Gastroesophageal sphincter (tissue), 4 donors: ENCODE results near the gene CTRL. TPM values are rescaled to one million over a fixed set of nuclear protein-coding genes. Genes with fewer than 3 reads are reported as not detected.

Experiments
- ATAC-seq: fragments of 150-250 bp; one replicate; pipeline ENCODE4 v1.9.1; 2016; ENCODE audit warnings: mild to moderate bottlenecking, moderate library complexity
- H3K27ac ChIP-seq, 4 donors: fragments of 200-600 bp; sonication (generic) in 3 of 4; 1 replicate in 3 of 4; 2 replicates in 1 of 4; pipeline ENCODE4 v1.5.1; 2016 to 2019
- H3K27me3 ChIP-seq: fragments of 200-600 bp; sonication (generic); one replicate; pipeline ENCODE4 v1.5.1; 2019
- H3K36me3 ChIP-seq, 2 donors: fragments of 200-600 bp; sonication (generic); one replicate each; pipeline ENCODE4 v1.5.1; 2019; ENCODE audit warnings: control low read depth in 1 of 2
- H3K4me1 ChIP-seq, 3 donors: fragments of 200-600 bp; sonication (generic); 1 replicate in 2 of 3; 2 replicates in 1 of 3; pipeline ENCODE4 v1.5.1; 2016 to 2019; ENCODE audit warnings: control low read depth in 2 of 3
- H3K4me3 ChIP-seq, 2 donors: fragments of 200-600 bp; sonication (generic); one replicate each; pipeline ENCODE4 v1.5.1; 2019; ENCODE audit warnings: mild to moderate bottlenecking in 1 of 2, moderate library complexity in 1 of 2
- H3K9me3 ChIP-seq, 3 donors: fragments of 200-600 bp; sonication (generic); one replicate each; pipeline ENCODE4 v1.5.1; 2017 to 2019; ENCODE audit warnings: control low read depth in 2 of 3
- CTCF ChIP-seq, 4 experiments: fragments of 200-600 bp in 2 of 4; fragments of 450-650 bp in 2 of 4; sonication (generic) in 1 of 4; IDR thresholded peaks; one replicate each; pipeline ENCODE4 v1.5.1; 2017 to 2019; ENCODE audit warnings: antibody characterized with exemption in 4 of 4, mild to moderate bottlenecking in 2 of 4, moderate library complexity in 2 of 4
- EP300 ChIP-seq: sonication (generic); formaldehyde crosslinking; IDR thresholded peaks from one replicate; pipeline ENCODE4 v1.6.1; 2017; ENCODE audit warnings: antibody characterized with exemption, mild to moderate bottlenecking
- POLR2A ChIP-seq, 2 donors: fragments of 450-650 bp; IDR thresholded peaks; one replicate each; pipeline ENCODE4 v1.6.1; 2017; ENCODE audit warnings: antibody characterized with exemption in 2 of 2, mild to moderate bottlenecking in 2 of 2, moderate library complexity in 1 of 2
- POLR2AphosphoS5 ChIP-seq: sonication (generic); formaldehyde crosslinking; IDR thresholded peaks from one replicate; pipeline ENCODE4 v1.6.1; 2017; ENCODE audit warnings: antibody characterized with exemption
- WGBS, 2 donors: methylation state at CpG; one replicate each; pipeline ENCODE4 v1.1.5; 2018; ENCODE audit warnings: low coverage in 1 of 2; 5-methylcytosine and 5-hydroxymethylcytosine counted together
- total RNA-seq, 4 donors: library from RNA; depleted of rRNA; stranded (reverse); fragments of >200 nt; gene quantifications; one replicate each; pipeline ENCODE4 v1.1.0, GENCODE V29; 2016

The CTRL gene
- total RNA-seq, 4 donors from 2014 or later: 1.2 to 5.0 TPM; not detected in 2

- no peaks in the 10 kb centered on the region for H3K27me3 ChIP-seq
- no peak for TF ChIP-seq CTCF (IDR thresholded peaks at IDR 0.05)
- no peak for TF ChIP-seq POLR2AphosphoS5
- TF ChIP-seq EP300: no peak
- TF ChIP-seq POLR2A (IDR thresholded peaks at IDR 0.05): no peak
- H3K36me3 ChIP-seq: peaks cover 0 to 47% of the 10 kb centered on the region in 2 donors
- no peak overlapping the region for H3K4me3 ChIP-seq
- no peak overlapping the region for H3K27ac ChIP-seq
- H3K4me1 ChIP-seq: peaks cover 0 to 29% (median 12%) of the 10 kb centered on the region in 3 donors
- H3K9me3 ChIP-seq: no peaks in the 10 kb centered on the region
- no peak for ATAC-seq
- 60 to 83% methylated on average over 1 to 4 of the region's 7 CpGs for WGBS, 2 donors
Observed at GRCh38 chr16:67933805-67934204, 2.1 kb upstream of the CTRL start.

GRCh38 chr16:67932462-67932840, 789 bp upstream of the CTRL start:
- Histone ChIP-seq H3K27ac (no peak overlapping the region), H3K4me3 (no peak overlapping the region), H3K9me3 (no peaks in the 10 kb centered on the region), H3K36me3 (peaks cover 0 to 61% of the 10 kb centered on the region in 2 donors), H3K4me1 (peaks cover 0 to 38% (median 12%) of the 10 kb centered on the region in 3 donors), H3K27me3 (no peaks in the 10 kb centered on the region)
- no peak for ATAC-seq
- TF ChIP-seq POLR2A (IDR thresholded peaks at IDR 0.05): no peak
- TF ChIP-seq EP300: no peak
- no peak for TF ChIP-seq POLR2AphosphoS5
- 68% methylated on average over 2 of the region's 4 CpGs; no CpG with 5 or more reads in 1 of the 2 donors for WGBS, 2 donors

- no CpG with 5 or more reads among the region's 17 CpGs for WGBS, 2 donors
- peaks cover 0 to 64% of the 10 kb centered on the region in 2 donors for H3K36me3 ChIP-seq
- H3K27ac ChIP-seq: no peak overlapping the region
- no peaks in the 10 kb centered on the region for H3K9me3 ChIP-seq
- no peaks in the 10 kb centered on the region for H3K27me3 ChIP-seq
- H3K4me3 ChIP-seq: no peak overlapping the region
- TF ChIP-seq CTCF (IDR thresholded peaks at IDR 0.05) (no peak), POLR2A (IDR thresholded peaks at IDR 0.05) (no peak), POLR2AphosphoS5 (no peak), EP300 (no peak)
- no peak for ATAC-seq
- peaks cover 0 to 43% (median 13%) of the 10 kb centered on the region in 3 donors for H3K4me1 ChIP-seq
Observed at GRCh38 chr16:67930678-67931211, 917 bp downstream of the CTRL start.

GRCh38 chr16:67930191-67930590, 1.5 kb downstream of the CTRL start:
- H3K4me1 ChIP-seq: peaks cover 0 to 45% (median 11%) of the 10 kb centered on the region in 3 donors
- no peak overlapping the region for H3K27ac ChIP-seq
- H3K27me3 ChIP-seq: no peaks in the 10 kb centered on the region
- H3K9me3 ChIP-seq: no peaks in the 10 kb centered on the region
- no peak overlapping the region for H3K4me3 ChIP-seq
- peaks cover 0 to 64% of the 10 kb centered on the region in 2 donors for H3K36me3 ChIP-seq
- 71% methylated on average over 3 of the region's 14 CpGs; no CpG with 5 or more reads in 1 of the 2 donors for WGBS, 2 donors
- TF ChIP-seq CTCF (IDR thresholded peaks at IDR 0.05) (no peak), EP300 (no peak), POLR2AphosphoS5 (no peak)
- no peak for ATAC-seq

- Histone ChIP-seq H3K4me1 (peaks cover 0 to 40% (median 5%) of the 10 kb centered on the region in 3 donors), H3K4me3 (no peak overlapping the region), H3K36me3 (peaks cover 0 to 66% of the 10 kb centered on the region in 2 donors), H3K9me3 (no peaks in the 10 kb centered on the region), H3K27ac (no peak overlapping the region), H3K27me3 (no peaks in the 10 kb centered on the region)
- 13 to 43% methylated on average over 1 to 3 of the region's 16 CpGs for WGBS, 2 donors
- TF ChIP-seq EP300 (no peak), CTCF (IDR thresholded peaks at IDR 0.05) (peak in 3 of 4 experiments; percentile 73 to 88 (median 84))
- ATAC-seq: peak; percentile 56
Observed at GRCh38 chr16:67928561-67929364, 2.9 kb downstream of the CTRL start.
